Measurements from ENCODE around the gene CREBBP.

The CREBBP gene

DNA sequence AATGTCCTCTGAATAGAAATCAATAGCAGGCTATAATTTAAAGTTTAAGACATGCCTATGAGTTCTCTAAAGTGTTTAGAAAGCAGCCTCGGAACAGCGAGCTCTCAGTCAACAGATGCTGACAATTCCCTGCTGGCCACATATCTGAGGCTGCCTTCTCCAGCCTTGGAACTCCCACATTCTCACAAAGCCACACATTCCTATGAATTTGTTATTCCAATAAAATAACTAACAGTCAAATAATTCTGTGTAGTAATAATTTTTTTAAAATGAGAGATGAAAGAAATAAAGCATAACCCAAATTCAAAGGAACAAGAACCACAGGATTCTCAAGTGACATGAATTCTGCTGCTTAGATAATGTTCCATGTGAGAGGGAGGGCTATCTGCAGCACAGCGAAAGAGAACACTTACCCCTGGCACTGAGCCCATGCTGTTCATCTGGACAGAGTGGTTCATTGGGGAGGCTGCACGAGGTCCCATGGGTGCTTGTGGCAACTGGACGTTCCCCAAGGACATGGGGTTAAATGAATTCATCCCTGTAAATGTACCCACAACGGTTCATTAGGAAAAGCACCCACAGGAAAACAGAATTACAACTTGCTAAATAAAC lies 106.3 kb downstream of the CREBBP start:
- Histone ChIP-seq H3K79me2 (ENCODE audit: insufficient read depth, low read depth) (no peaks in the 10 kb centered on the region), H2AFZ (ENCODE audit: low read depth) (no peak overlapping the region), H3K4me2 (no peak overlapping the region), H3K27ac (no peak overlapping the region), H3K9ac (no peak overlapping the region), H3K4me3 (IDR thresholded peaks at IDR 0.05; ENCODE audit: insufficient read depth, low read depth, low read length) (no peak overlapping the region), H3K27me3 (ENCODE audit: insufficient read depth, low read depth) (no peaks in the 10 kb centered on the region), H3K36me3 (ENCODE audit: insufficient read depth) (peaks cover 13% of the 10 kb centered on the region; the same call in 1 of the 2 replicates), H3K4me1 (ENCODE audit: low read depth, poor library complexity, severe bottlenecking) (no peaks in the 10 kb centered on the region), H4K20me1 (ENCODE audit: insufficient read depth) (no peaks in the 10 kb centered on the region)
- TF ChIP-seq, protein P1, sequence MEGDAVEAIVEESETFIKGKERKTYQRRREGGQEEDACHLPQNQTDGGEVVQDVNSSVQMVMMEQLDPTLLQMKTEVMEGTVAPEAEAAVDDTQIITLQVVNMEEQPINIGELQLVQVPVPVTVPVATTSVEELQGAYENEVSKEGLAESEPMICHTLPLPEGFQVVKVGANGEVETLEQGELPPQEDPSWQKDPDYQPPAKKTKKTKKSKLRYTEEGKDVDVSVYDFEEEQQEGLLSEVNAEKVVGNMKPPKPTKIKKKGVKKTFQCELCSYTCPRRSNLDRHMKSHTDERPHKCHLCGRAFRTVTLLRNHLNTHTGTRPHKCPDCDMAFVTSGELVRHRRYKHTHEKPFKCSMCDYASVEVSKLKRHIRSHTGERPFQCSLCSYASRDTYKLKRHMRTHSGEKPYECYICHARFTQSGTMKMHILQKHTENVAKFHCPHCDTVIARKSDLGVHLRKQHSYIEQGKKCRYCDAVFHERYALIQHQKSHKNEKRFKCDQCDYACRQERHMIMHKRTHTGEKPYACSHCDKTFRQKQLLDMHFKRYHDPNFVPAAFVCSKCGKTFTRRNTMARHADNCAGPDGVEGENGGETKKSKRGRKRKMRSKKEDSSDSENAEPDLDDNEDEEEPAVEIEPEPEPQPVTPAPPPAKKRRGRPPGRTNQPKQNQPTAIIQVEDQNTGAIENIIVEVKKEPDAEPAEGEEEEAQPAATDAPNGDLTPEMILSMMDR (conservative IDR thresholded peaks at IDR 0.05; ENCODE audit: low read depth, low read length), result no peak

GRCh38 chr16:3773663-3774062 lies 106.8 kb downstream of the CREBBP start:
- TF ChIP-seq, protein P1 (conservative IDR thresholded peaks at IDR 0.05; ENCODE audit: low read depth, low read length), result no peak
- Histone ChIP-seq H3K79me2 (ENCODE audit: insufficient read depth, low read depth) (no peaks in the 10 kb centered on the region), H3K27me3 (ENCODE audit: insufficient read depth, low read depth) (no peaks in the 10 kb centered on the region), H3K4me1 (ENCODE audit: low read depth, poor library complexity, severe bottlenecking) (no peaks in the 10 kb centered on the region), H3K27ac (no peak overlapping the region), H3K9ac (no peak overlapping the region), H3K4me2 (no peak overlapping the region), H3K36me3 (ENCODE audit: insufficient read depth) (peaks cover 13% of the 10 kb centered on the region; the same call in 1 of the 2 replicates), H4K20me1 (ENCODE audit: insufficient read depth) (no peaks in the 10 kb centered on the region), H3K4me3 (IDR thresholded peaks at IDR 0.05; ENCODE audit: insufficient read depth, low read depth, low read length) (no peak overlapping the region), H2AFZ (ENCODE audit: low read depth) (no peak overlapping the region)

DNA sequence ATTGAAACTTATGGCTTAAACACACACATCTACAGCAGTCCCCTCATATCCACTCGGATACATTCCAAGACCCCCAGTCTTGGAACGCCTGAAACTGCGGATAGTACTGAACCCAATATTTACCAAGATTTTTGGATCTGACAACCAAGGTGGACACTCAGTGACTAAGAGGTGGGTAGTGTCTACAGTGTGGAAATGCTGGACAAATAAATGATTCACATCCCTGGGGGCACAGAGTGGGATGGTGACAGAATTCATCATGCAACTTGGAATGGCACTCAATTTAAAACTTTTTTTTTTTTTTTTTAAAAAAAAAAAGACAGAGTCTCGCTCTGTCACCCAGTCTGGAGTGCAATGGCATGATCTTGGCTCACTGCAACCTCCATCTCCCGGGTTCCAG lies 109.0 kb downstream of the CREBBP start:
- no peaks in the 10 kb centered on the region for H4K20me1 ChIP-seq (ENCODE audit: insufficient read depth)
- peaks cover 12% of the 10 kb centered on the region; the same call in 1 of the 2 replicates for H3K36me3 ChIP-seq (ENCODE audit: insufficient read depth)
- no peaks in the 10 kb centered on the region for H3K27me3 ChIP-seq (ENCODE audit: insufficient read depth, low read depth)
- no peak overlapping the region for H3K27ac ChIP-seq
- H3K4me2 ChIP-seq, result no peak overlapping the region
- no peaks in the 10 kb centered on the region for H3K4me1 ChIP-seq (ENCODE audit: low read depth, poor library complexity, severe bottlenecking)
- H3K4me3 ChIP-seq (IDR thresholded peaks at IDR 0.05; ENCODE audit: insufficient read depth, low read depth, low read length), result no peak overlapping the region
- TF ChIP-seq, protein P1 (conservative IDR thresholded peaks at IDR 0.05; ENCODE audit: low read depth, low read length), result no peak
- H2AFZ ChIP-seq (ENCODE audit: low read depth), result no peak overlapping the region
- H3K9ac ChIP-seq, result no peak overlapping the region
- no peaks in the 10 kb centered on the region for H3K79me2 ChIP-seq (ENCODE audit: insufficient read depth, low read depth)

DNA sequence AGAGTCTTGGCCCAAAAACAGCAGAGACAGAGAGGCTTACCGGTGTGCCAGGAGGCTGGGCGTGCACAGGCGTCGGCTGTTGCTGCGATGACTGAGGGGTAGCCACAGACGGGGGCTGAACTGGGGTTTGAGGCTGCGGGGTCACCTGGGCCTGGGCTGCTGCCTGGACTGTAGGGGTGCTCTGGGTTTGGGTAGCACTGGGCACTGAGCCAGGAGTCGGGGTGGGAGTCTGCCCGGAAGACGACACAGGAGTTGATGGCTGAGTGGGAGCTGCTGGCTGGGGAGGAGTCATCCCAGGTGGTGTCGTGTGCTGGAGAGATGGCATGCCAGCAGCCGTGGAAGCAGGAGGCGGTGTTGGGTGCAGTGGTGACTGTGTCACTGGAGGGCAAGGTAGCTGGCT lies 110.0 kb downstream of the CREBBP start:
- no peaks in the 10 kb centered on the region for H4K20me1 ChIP-seq (ENCODE audit: insufficient read depth)
- H3K27ac ChIP-seq, result no peak overlapping the region
- H3K4me1 ChIP-seq (ENCODE audit: low read depth, poor library complexity, severe bottlenecking), result no peaks in the 10 kb centered on the region
- no peaks in the 10 kb centered on the region for H3K27me3 ChIP-seq (ENCODE audit: insufficient read depth, low read depth)
- no peak overlapping the region for H2AFZ ChIP-seq (ENCODE audit: low read depth)
- H3K4me2 ChIP-seq, result no peak overlapping the region
- H3K4me3 ChIP-seq (IDR thresholded peaks at IDR 0.05; ENCODE audit: insufficient read depth, low read depth, low read length), result no peak overlapping the region
- H3K9ac ChIP-seq, result no peak overlapping the region
- TF ChIP-seq, protein P1 (conservative IDR thresholded peaks at IDR 0.05; ENCODE audit: low read depth, low read length), result no peak
- no peaks in the 10 kb centered on the region for H3K79me2 ChIP-seq (ENCODE audit: insufficient read depth, low read depth)
- H3K36me3 ChIP-seq (ENCODE audit: insufficient read depth), result peaks cover 4% of the 10 kb centered on the region; the same call in 1 of the 2 replicates
